ENCODE results near the gene NDUFS2. TPM values are rescaled to one million over a fixed set of nuclear protein-coding genes. Genes with fewer than 3 reads are reported as not detected.
A peak's percentile ranks its signal among the peaks of the same experiment; 100 is the strongest.

Gene NDUFS2
- total and polyA plus RNA-seq, 10 of the 15 experiments (the other 5 are each of a cell fraction or from before 2014, with no cell fraction given): 66.5 to 215 (median 148) TPM

- TF ChIP-seq NKRF (conservative IDR thresholded peaks at IDR 0.05) (no peak), MTA2 (IDR thresholded peaks at IDR 0.05; ENCODE audit: low read depth) (peak; percentile 66), EP300 (IDR thresholded peaks at IDR 0.05; ENCODE audit: borderline replicate concordance in 1 of 2, control insufficient read depth in 1 of 2, low read depth in 2 of 2, low read length in 2 of 2) (peak in 1 of 2 experiments; percentile 33; a peak in 1 of 4 replicates), NFYA (IDR thresholded peaks at IDR 0.05; ENCODE audit: borderline replicate concordance, low read depth, low read length) (no peak), CUX1 (IDR thresholded peaks at IDR 0.05; ENCODE audit: insufficient replicate concordance, low read depth, low read length) (peak; percentile 34), PKNOX1 (IDR thresholded peaks at IDR 0.05) (peak; percentile 68), E2F8 (IDR thresholded peaks at IDR 0.05; ENCODE audit: low read depth, partially characterized antibody) (no peak), NR2F1 (conservative IDR thresholded peaks at IDR 0.05) (no peak), YBX1 (IDR thresholded peaks at IDR 0.05) (no peak), ASH2L (IDR thresholded peaks at IDR 0.05; ENCODE audit: borderline replicate concordance, low read depth) (no peak)
These were observed 16.3 kb upstream of the NDUFS2 start (continued) for GRCh38 chr1:161185732-161186311.
